ENCODE measurements around the gene RIN3. TPM values are rescaled to one million over a fixed set of nuclear protein-coding genes. Genes with fewer than 3 reads are reported as not detected.

RIN3 gene
- polyA plus RNA-seq, 3 donors: 42.8 to 144 (median 54.6) TPM

GRCh38 chr14:92484132-92484823 is 29.3 kb upstream of the RIN3 start:
- intact Hi-C loops (cut with micrococcal nuclease): no loop called here
- peak overlapping the region in 5 of 7 donors; percentile 4 to 85 (median 50) for H3K27ac Mint-ChIP-seq
- H3K27ac ChIP-seq (ENCODE audit: low read depth in 1 of 2, low read length in 2 of 2): peak overlapping the region in 1 of 2 donors; percentile 43
- H3K4me1 ChIP-seq (ENCODE audit: control insufficient read depth in 1 of 2, insufficient read depth in 2 of 2, low read length in 2 of 2): peaks cover 50 to 88% of the 10 kb centered on the region in 2 donors
- H3K4me3 Mint-ChIP-seq: no peak overlapping the region
- peaks cover 62 to 80% of the 10 kb centered on the region in 2 donors for H3K36me3 Mint-ChIP-seq
- peaks cover 31 to 52% of the 10 kb centered on the region in 2 donors for H3K36me3 ChIP-seq (replicated peaks in 1 of 2; ENCODE audit: control insufficient read depth in 1 of 2, insufficient read depth in 2 of 2, low read length in 2 of 2)
- no peak overlapping the region for H2AFZ ChIP-seq (ENCODE audit: insufficient read depth, low read depth, low read length, poor library complexity, severe bottlenecking)
- no peaks in the 10 kb centered on the region for H3K9me3 ChIP-seq (replicated peaks in 1 of 2; ENCODE audit: control insufficient read depth in 1 of 2, insufficient read depth in 1 of 2, low read length in 2 of 2)
- H3K4me3 ChIP-seq (replicated peaks in 1 of 3; ENCODE audit: low read depth in 2 of 3, low read length in 3 of 3): no peak overlapping the region
- no peak overlapping the region for H3K4me2 ChIP-seq (replicated peaks; ENCODE audit: extremely low read depth, low read length, poor library complexity, severe bottlenecking)
- no peaks in the 10 kb centered on the region for H3K27me3 ChIP-seq (ENCODE audit: control insufficient read depth in 2 of 2, insufficient read depth in 2 of 2, low read length in 2 of 2)
- TF ChIP-seq CTCF (IDR thresholded peaks at IDR 0.05): no peak
- WGBS (ENCODE audit: insufficient coverage): 97% methylated on average over 7 of the region's 7 CpGs
- H3K27me3 Mint-ChIP-seq (ENCODE audit: low read depth in 3 of 3): peaks cover 0 to 3% (median 0%) of the 10 kb centered on the region in 3 donors
- peaks cover 0 to 2% (median 0%) of the 10 kb centered on the region in 7 donors for H3K9me3 Mint-ChIP-seq
- H3K4me1 Mint-ChIP-seq: peaks cover 85% of the 10 kb centered on the region
- H3K9ac ChIP-seq (ENCODE audit: insufficient read depth, low read length, poor library complexity, severe bottlenecking): no peak overlapping the region
- H3K79me2 ChIP-seq (ENCODE audit: insufficient read depth, low read length): peaks cover 85% of the 10 kb centered on the region
- H4K20me1 ChIP-seq (ENCODE audit: insufficient read depth, low read length): peaks cover 18% of the 10 kb centered on the region
- DNase-seq: no peak

- H3K27me3 ChIP-seq (ENCODE audit: control insufficient read depth in 2 of 2, insufficient read depth in 2 of 2, low read length in 2 of 2): no peaks in the 10 kb centered on the region
- peak overlapping the region in 1 of 2 donors; percentile 97 for H3K27ac ChIP-seq (ENCODE audit: low read depth in 1 of 2, low read length in 2 of 2)
- peaks cover 12% of the 10 kb centered on the region for H4K20me1 ChIP-seq (ENCODE audit: insufficient read depth, low read length)
- no peak for DNase-seq
- peaks cover 0 to 3% (median 0%) of the 10 kb centered on the region in 3 donors for H3K27me3 Mint-ChIP-seq (ENCODE audit: low read depth in 3 of 3)
- H3K9ac ChIP-seq (ENCODE audit: insufficient read depth, low read length, poor library complexity, severe bottlenecking): peak overlapping the region; percentile 64
- H3K27ac Mint-ChIP-seq: peak overlapping the region; percentile 90 to 99 (median 97)
- H3K9me3 ChIP-seq (replicated peaks in 1 of 2; ENCODE audit: control insufficient read depth in 1 of 2, insufficient read depth in 1 of 2, low read length in 2 of 2): no peaks in the 10 kb centered on the region
- H3K4me2 ChIP-seq (replicated peaks; ENCODE audit: extremely low read depth, low read length, poor library complexity, severe bottlenecking): peak overlapping the region; percentile 56
- peak overlapping the region in 1 of 3 experiments; percentile 44 for H3K4me3 ChIP-seq (replicated peaks in 1 of 3; ENCODE audit: low read depth in 2 of 3, low read length in 3 of 3)
- H2AFZ ChIP-seq (ENCODE audit: insufficient read depth, low read depth, low read length, poor library complexity, severe bottlenecking): no peak overlapping the region
- peaks cover 91% of the 10 kb centered on the region for H3K4me1 Mint-ChIP-seq
- H3K4me3 Mint-ChIP-seq: peak overlapping the region in 1 of 2 donors; percentile 69
- H3K36me3 ChIP-seq (replicated peaks in 1 of 2; ENCODE audit: control insufficient read depth in 1 of 2, insufficient read depth in 2 of 2, low read length in 2 of 2): peaks cover 36 to 64% of the 10 kb centered on the region in 2 donors
- TF ChIP-seq CTCF (IDR thresholded peaks at IDR 0.05): no peak
- H3K9me3 Mint-ChIP-seq: peaks cover 0 to 2% (median 0%) of the 10 kb centered on the region in 7 donors
- peaks cover 73% of the 10 kb centered on the region for H3K79me2 ChIP-seq (ENCODE audit: insufficient read depth, low read length)
- H3K36me3 Mint-ChIP-seq: peaks cover 81 to 86% of the 10 kb centered on the region in 2 donors
- no CpG with 5 or more reads among the region's 4 CpGs for WGBS (ENCODE audit: insufficient coverage)
- intact Hi-C loops (cut with micrococcal nuclease): loop anchor here in 1 of 2 donors (2.0 kb wide), 1 partner anchor 14 kb away; no protein-coding TSS in a partner anchor
- H3K4me1 ChIP-seq (ENCODE audit: control insufficient read depth in 1 of 2, insufficient read depth in 2 of 2, low read length in 2 of 2): peaks cover 63 to 100% of the 10 kb centered on the region in 2 donors
Observed at GRCh38 chr14:92486881-92487280, 26.7 kb upstream of the RIN3 start.
